Amniotic epithelial cell (primary cell): ENCODE results near the gene DUSP1.

ENCODE experiments used
- DNase-seq: peaks from one replicate; pipeline ENCODE4 v3.0.0-alpha.2; 2010; ENCODE audit warnings: low read depth

The DUSP1 gene

GRCh38 chr5:172777881-172778814 lies 7.2 kb upstream of the DUSP1 start:
- DNase-seq: peak; percentile 83

DNA sequence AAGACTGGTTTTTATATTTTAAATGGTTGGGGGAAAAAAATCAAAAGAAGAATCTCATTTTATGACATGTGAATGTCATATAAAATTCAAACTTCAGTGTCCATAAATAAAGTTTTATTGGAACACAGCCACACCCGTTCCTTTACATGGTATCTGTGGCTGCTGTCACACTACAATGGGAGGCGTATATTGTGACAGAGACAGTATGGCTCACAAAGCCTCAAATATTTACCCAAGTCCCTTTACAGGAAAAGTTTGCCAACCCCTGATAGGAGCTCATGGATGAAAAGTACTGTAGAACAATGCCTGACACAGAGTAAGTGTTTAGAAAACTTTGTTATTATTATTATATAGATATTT lies 5.2 kb upstream of the DUSP1 start:
- no peak for DNase-seq

- peak; percentile 99 for DNase-seq
These were observed 4.6 kb upstream of the DUSP1 start for GRCh38 chr5:172775326-172776234.

DNA sequence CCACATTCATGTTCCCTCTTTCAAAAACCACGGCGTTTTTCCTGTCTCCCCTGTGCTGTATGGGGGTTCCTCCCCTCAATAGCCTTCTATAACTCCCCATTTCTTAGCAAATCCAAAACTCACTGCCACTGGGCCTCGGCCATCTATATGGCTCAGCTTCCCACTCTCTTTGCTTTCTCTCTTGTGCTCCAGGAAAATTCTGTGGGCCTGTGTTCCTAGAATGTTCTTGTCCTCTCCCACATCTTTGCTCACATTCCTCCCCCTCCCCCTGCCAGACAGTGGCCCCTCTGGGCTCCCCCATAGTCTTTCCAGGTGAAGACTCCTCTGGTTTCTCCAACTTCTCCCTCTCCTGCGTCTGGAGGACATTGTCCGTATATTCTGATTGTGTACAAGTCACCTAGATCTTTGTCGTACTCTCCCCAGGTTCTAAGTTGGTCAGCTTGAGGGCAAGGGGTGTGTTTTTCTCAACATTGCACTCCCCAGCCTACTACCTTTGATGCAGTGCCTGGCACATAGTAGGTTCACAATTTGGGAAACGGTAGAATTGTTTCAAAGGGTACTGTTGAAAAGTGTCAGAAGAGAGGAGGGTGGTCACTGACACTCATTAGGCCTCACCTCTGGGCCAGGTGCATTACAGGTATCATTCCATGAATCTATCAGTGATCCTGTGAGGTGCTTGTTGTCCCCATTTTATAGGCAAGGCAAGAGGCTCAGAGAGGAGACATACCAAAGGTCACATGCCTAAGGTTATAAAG lies 3.7 kb upstream of the DUSP1 start:
- DNase-seq: no peak

- DNase-seq: peak; percentile 86
These were observed 2.8 kb upstream of the DUSP1 start for GRCh38 chr5:172773481-172774469.

DNA sequence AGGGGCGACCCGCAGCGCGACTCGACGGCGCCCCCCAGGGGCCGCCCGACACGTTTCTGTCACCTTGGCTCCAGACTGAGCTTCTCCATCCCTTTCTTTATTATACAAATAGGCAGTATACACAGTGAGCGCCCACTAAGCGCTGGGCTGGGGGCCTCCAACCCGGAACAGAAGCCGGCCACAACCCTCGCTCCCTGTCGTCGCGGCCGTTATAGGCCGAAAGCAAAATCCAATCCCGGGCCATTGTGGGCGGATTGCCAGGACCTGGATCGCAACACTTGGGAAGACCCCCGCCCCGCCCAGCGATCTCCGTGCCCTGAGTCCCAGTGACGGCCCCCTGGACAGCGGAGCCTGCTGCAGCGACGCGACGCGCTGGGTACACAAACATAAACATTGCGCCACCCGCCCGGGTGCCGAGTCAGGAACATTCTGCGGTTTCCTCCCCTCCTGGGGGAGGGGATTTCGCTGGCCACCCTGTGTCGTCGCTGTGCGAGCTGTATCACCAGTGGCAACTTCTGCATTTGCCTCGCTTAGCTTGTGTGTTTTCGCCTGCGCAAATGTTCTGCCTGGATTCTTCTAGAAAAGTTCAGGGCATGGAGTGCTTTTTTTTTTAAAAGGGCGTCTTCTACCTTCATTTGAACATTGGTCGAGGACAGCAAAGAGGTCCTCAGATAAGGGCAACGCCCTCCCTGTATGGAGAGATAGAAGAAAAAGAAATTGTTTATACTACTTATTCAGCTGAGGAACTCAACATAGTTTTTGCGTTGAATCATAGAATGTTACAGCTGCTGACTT lies 1.3 kb upstream of the DUSP1 start:
- peak; percentile 97 for DNase-seq

- DNase-seq: peak; percentile 59
These were observed 580 bp upstream of the DUSP1 start for GRCh38 chr5:172771439-172772111.

DNA sequence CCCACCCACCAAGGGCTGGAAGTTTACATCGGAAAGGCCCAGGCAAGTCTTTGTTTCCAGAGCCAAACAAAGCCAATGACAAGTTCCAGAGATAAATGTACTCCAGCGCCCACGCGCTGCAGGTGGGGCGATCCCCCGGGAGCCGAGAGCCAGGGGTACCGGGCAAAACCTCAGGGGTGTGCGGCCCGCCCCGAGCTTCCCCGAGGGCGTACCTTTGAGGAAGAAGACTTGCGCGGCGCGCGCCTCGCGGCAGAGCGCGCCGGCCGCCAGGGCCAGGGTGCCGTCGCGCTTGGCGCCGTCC lies 671 bp downstream of the DUSP1 start:
- DNase-seq: no peak

GRCh38 chr5:172769616-172770373 lies 1.2 kb downstream of the DUSP1 start:
- DNase-seq: peak; percentile 53

GRCh38 chr5:172769342-172769615 lies 1.7 kb downstream of the DUSP1 start:
- DNase-seq: no peak

GRCh38 chr5:172768573-172769341 lies 2.2 kb downstream of the DUSP1 start:
- DNase-seq: peak; percentile 61

GRCh38 chr5:172768098-172768572 lies 2.9 kb downstream of the DUSP1 start:
- no peak for DNase-seq

DNA sequence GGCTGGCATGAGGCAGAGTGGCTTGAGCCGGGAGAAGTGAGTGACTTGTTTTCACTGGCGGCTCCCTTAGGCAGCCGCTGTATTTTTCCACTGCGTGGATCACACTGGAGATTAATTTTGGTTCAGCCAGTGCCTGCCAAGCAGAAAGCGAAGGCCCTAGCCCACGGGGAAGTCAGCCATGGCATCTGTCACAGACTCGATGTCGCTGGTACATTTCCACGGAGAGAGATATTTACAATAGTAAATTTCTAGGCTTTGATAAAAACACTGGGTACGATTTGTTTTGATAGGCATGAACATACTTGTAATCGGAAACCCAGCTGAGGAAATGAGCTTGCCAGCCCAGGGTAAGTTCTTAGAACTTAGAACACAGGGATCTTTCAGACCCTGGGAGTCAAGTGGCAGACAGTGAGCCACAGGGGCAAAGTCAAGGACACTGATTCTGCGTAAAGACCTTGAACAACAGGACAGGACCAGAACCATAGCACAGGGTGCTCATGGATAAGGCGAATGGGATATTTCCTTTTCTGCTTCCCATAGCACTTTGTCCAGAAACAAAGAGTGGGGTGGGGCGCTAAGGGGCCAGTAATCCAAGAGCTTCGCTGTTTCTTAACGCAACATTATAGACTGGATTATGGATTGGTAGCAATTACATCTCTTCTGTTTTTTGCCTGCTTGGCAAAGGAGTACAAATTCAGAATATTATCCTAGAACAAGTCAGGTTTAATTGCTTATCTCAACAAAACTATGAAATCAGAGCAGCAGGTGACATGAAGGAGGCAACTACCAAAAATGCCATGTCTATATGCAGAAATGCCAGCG lies 4.5 kb downstream of the DUSP1 start:
- DNase-seq: peak; percentile 93

GRCh38 chr5:172765766-172766286 lies 5.2 kb downstream of the DUSP1 start:
- DNase-seq: peak; percentile 99

DNA sequence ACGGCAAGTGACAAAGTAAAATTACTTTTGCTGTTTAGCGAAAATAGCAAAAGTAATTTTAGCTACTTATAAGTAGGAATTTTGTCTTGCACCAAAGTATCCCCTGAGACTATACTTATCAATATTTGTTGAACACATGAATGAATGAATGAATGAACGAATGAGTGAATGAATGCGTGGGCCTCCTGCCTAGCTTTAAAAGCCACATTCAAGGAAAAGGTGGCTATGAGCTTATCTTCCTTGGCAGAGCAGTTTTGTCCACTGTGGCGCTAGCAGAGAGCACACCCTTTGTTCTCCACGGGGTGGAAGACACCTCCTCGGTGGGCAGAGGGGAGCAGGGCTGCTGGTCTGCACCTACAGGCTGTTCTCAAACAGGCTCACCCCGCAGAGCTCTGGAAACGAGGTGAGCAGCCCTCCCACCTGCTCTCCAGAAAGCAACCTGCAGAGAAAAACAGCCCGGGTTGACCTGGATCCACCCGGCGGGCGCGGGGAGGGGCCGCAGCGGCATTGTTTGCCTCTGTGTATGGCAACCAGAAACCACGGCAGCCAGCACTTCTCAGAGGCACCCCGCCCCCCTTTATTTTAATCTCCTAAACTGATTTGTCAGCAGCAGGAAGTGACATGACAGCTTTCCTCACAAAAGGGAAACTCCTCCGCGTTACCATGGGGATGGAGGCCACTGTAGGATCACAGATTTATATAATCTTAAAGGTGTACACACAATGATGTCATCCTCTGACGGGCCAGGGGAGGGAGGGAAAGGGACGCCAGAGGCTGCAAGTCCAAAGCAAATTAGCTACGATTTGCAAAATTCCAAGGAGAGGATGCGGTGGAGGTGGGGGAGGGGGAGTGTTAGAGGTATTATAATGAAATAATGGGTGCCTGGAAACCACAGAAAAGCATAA lies 5.9 kb downstream of the DUSP1 start:
- peak; percentile 100 for DNase-seq

DNA sequence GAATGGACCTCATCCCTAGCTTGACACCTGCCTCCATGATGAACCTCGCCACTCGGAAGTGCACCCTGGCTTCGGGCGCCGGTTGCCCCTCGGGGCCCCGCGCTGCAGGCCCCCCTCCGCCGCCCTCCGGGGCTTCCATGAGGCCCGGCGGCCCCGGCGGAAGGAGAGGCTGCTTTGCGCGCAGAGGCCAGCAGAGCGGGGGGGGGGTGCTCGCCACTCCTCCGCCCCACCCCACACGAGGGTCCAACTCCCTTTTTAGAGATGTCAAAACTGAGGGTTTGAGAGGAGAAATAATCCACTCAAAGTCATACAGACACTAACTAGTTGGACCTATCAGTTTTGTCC lies 7.9 kb downstream of the DUSP1 start:
- DNase-seq: no peak
